Caco-2 (cell line): ENCODE measurements around the gene HIGD1B. TPM values are rescaled to one million over a fixed set of nuclear protein-coding genes. Genes with fewer than 3 reads are reported as not detected.

ENCODE experiments used
- BruUV-seq: library from RNA; stranded (reverse); fragments of 400-500 nt; replicated peaks from 2 replicates; lab custom pipeline; 2021; lab: Mats Ljungman, UMichigan
- CTCF ChIA-PET: fragments of 300-600 bp; sonication (Branson Sonifier 250); formaldehyde crosslinking; loops from one replicate; lab custom pipeline; 2022; ENCODE audit warnings: antibody characterized with exemption; lab: Charles Lee
- POLR2A ChIA-PET: fragments of 300-600 bp; sonication (Branson Sonifier 250); formaldehyde crosslinking; loops from one replicate; lab custom pipeline; 2022; ENCODE audit warnings: antibody characterized with exemption; lab: Charles Lee
- DNase-seq, 2 experiments: peaks; one replicate each; pipeline versions ENCODE4 v3.0.0 to v3.0.0-alpha.2; 2020 to 2022
- H3K27me3 ChIP-seq: replicated peaks from 2 replicates; pipeline ENCODE4 v1.6.0; 2011; ENCODE audit warnings: low read length; ENCODE audit not compliant: control insufficient read depth, insufficient read depth
- H3K36me3 ChIP-seq: 2 replicates; pipeline ENCODE4 v1.5.1; 2011; ENCODE audit warnings: low read length; ENCODE audit not compliant: control insufficient read depth, insufficient read depth
- H3K4me1 ChIP-seq: fragments of 250-450 bp; sonication (Bioruptor Pico); 2 replicates; pipeline ENCODE4 v1.5.1; 2020; ENCODE audit warnings: mild to moderate bottlenecking
- H3K4me3 ChIP-seq: 2 replicates; pipeline ENCODE4 v1.5.1; 2011; ENCODE audit warnings: low read depth, mild to moderate bottlenecking, control low read depth, low read length
- H3K9me3 ChIP-seq: fragments of 250-450 bp; sonication (Bioruptor Pico); 2 replicates; pipeline ENCODE4 v1.5.1; 2020; ENCODE audit warnings: mild to moderate bottlenecking, moderate library complexity
- H3K27ac Mint-ChIP-seq: one replicate; pipeline ENCODE4 v1.8.0; 2022; ENCODE audit warnings: mixed read lengths; ENCODE audit not compliant: unreplicated experiment
- H3K27me3 Mint-ChIP-seq: one replicate; pipeline ENCODE4 v1.8.0; 2022; ENCODE audit warnings: mixed read lengths; ENCODE audit not compliant: insufficient read depth, unreplicated experiment
- H3K36me3 Mint-ChIP-seq: one replicate; pipeline ENCODE4 v1.8.0; 2022; ENCODE audit warnings: mild to moderate bottlenecking, mixed read lengths; ENCODE audit not compliant: insufficient read depth, unreplicated experiment
- H3K4me1 Mint-ChIP-seq: one replicate; pipeline ENCODE4 v1.8.0; 2022; ENCODE audit warnings: low read depth, mixed read lengths; ENCODE audit not compliant: unreplicated experiment
- H3K4me3 Mint-ChIP-seq: one replicate; pipeline ENCODE4 v1.8.0; 2022; ENCODE audit warnings: mild to moderate bottlenecking, moderate library complexity, mixed read lengths; ENCODE audit not compliant: unreplicated experiment
- H3K9me3 Mint-ChIP-seq: one replicate; pipeline ENCODE4 v1.8.0; 2022; ENCODE audit warnings: mixed read lengths; ENCODE audit not compliant: unreplicated experiment
- intact Hi-C: fragments of 100-400 bp; cut with micrococcal nuclease; formaldehyde crosslinking; loops from one replicate; pipeline ENCODE4 v1.10.0; 2022; ENCODE audit not compliant: unreplicated experiment
- total RNA-seq: library from RNA; stranded (reverse); gene quantifications from 2 replicates; pipeline ENCODE4 v1.2.3, GENCODE V29; 2022
- TF ChIP-seq, protein P1 (sequence below), 2 experiments: fragments of 200-600 bp in 1 of 2; IDR thresholded peaks; 1 replicate in 1 of 2; 2 replicates in 1 of 2; pipeline versions ENCODE4 v1.5.1 to v1.8.0; 2011 to 2022; ENCODE audit warnings: antibody characterized with exemption in 1 of 2, control low read depth in 1 of 2, inconsistent platforms in 1 of 2, low read depth in 1 of 2, low read length in 1 of 2, mild to moderate bottlenecking in 1 of 2, moderate library complexity in 1 of 2; ENCODE audit not compliant: insufficient read depth in 1 of 2, severe bottlenecking in 1 of 2, unreplicated experiment in 1 of 2

The HIGD1B gene
- total RNA-seq, 1 experiment from 2014 or later, result not detected

DNA sequence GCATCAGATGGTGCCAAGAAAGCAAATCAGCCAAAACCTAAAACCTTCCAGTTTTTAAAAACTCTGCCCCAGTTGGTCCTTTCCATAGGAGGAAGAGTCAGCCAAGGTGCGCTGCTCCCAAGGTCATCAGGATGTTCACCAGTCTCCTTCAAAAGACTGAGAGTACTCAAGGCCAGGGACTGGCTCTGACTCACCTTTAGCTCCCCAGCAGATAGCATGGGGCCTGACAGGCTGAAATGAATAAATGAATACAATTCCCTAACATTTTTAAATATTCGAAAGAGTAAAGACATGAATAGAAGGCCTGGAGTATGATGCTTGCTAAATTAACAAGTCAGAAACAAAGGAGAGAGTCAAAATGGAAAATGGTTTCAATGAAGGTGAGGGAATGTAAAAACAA, 32.4 kb downstream of the HIGD1B start:
- Histone ChIP-seq H3K4me1 (no peaks in the 10 kb centered on the region), H3K36me3 (no peaks in the 10 kb centered on the region; the same call in none of the 2 replicates), H3K4me3 (no peak overlapping the region), H3K27me3 (no peaks in the 10 kb centered on the region), H3K9me3 (no peaks in the 10 kb centered on the region)
- intact Hi-C loops, result no loop called here
- Mint-ChIP-seq H3K27me3 (no peaks in the 10 kb centered on the region), H3K4me3 (no peak overlapping the region), H3K9me3 (no peaks in the 10 kb centered on the region), H3K27ac (no peak overlapping the region), H3K4me1 (no peaks in the 10 kb centered on the region), H3K36me3 (peaks cover 89% of the 10 kb centered on the region)
- DNase-seq, result no peak
- ChIA-PET CTCF (no interaction called here), POLR2A (no interaction called here)
- no TSS peak for BruUV-seq
- TF ChIP-seq, protein P1, sequence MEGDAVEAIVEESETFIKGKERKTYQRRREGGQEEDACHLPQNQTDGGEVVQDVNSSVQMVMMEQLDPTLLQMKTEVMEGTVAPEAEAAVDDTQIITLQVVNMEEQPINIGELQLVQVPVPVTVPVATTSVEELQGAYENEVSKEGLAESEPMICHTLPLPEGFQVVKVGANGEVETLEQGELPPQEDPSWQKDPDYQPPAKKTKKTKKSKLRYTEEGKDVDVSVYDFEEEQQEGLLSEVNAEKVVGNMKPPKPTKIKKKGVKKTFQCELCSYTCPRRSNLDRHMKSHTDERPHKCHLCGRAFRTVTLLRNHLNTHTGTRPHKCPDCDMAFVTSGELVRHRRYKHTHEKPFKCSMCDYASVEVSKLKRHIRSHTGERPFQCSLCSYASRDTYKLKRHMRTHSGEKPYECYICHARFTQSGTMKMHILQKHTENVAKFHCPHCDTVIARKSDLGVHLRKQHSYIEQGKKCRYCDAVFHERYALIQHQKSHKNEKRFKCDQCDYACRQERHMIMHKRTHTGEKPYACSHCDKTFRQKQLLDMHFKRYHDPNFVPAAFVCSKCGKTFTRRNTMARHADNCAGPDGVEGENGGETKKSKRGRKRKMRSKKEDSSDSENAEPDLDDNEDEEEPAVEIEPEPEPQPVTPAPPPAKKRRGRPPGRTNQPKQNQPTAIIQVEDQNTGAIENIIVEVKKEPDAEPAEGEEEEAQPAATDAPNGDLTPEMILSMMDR (IDR thresholded peaks at IDR 0.05; ENCODE audit: insufficient read depth in 1 of 2, low read depth in 1 of 2, low read length in 1 of 2, severe bottlenecking in 1 of 2, unreplicated experiment in 1 of 2), result no peak

DNA sequence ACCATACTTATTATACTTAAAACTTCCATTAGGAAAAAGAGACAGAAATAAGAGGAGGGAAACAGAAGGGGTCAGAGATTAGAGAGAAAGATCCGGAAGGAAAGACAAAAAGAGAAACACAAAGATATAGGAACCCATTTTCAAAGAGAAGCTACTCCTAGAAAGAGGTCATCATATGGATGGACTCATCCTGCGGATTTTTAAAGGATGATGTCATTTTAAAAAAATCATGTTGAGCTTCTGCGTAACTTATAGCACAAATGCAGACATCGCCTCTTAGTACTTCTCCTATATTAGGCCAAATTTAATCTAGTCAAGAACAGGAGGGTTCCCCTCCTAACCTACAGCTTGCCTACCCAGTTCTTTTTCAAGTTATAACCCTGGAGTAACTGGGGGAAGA, 33.5 kb downstream of the HIGD1B start:
- Mint-ChIP-seq H3K36me3 (peaks cover 84% of the 10 kb centered on the region), H3K9me3 (no peaks in the 10 kb centered on the region), H3K27ac (no peak overlapping the region), H3K4me1 (no peaks in the 10 kb centered on the region), H3K4me3 (no peak overlapping the region), H3K27me3 (no peaks in the 10 kb centered on the region)
- no peak for DNase-seq
- Histone ChIP-seq H3K27me3 (no peaks in the 10 kb centered on the region), H3K4me1 (no peaks in the 10 kb centered on the region), H3K9me3 (no peaks in the 10 kb centered on the region), H3K4me3 (no peak overlapping the region), H3K36me3 (no peaks in the 10 kb centered on the region; the same call in none of the 2 replicates)
- ChIA-PET CTCF (interaction anchor here (0.9 kb wide), 1 partner anchor 101 kb away, joined by 3 read pairs; no protein-coding TSS in a partner anchor), POLR2A (no interaction called here)
- BruUV-seq, result no TSS peak
- intact Hi-C loops, result no loop called here
- TF ChIP-seq, protein P1 (IDR thresholded peaks at IDR 0.05; ENCODE audit: insufficient read depth in 1 of 2, low read depth in 1 of 2, low read length in 1 of 2, severe bottlenecking in 1 of 2, unreplicated experiment in 1 of 2), result no peak

DNA sequence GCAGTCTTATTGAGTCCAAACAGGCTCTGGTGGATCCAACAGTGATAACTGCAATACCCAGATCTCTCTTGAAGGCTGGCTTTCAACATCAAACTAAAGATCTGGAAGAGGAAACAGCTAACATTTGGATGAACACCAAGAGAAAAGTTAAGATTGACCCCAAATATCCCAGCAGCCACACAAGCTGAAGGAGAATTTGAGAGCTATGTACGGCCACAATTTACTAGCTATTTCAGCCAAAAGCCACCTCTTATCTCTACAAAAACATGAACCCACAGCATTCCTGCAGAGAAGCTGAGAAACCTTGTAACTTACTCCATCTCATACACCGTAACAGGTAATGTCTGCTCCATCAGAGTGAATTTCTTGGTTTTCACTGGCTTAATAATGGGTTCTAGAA, 37.3 kb downstream of the HIGD1B start:
- H3K36me3 Mint-ChIP-seq, result peaks cover 57% of the 10 kb centered on the region
- H3K4me3 ChIP-seq, result no peak overlapping the region
- no TSS peak for BruUV-seq
- POLR2A ChIA-PET, result no interaction called here
- intact Hi-C loops, result no loop called here
- no peaks in the 10 kb centered on the region for H3K9me3 ChIP-seq
- H3K27me3 Mint-ChIP-seq, result no peaks in the 10 kb centered on the region
- no peak overlapping the region for H3K27ac Mint-ChIP-seq
- H3K4me3 Mint-ChIP-seq, result no peak overlapping the region
- no peaks in the 10 kb centered on the region for H3K27me3 ChIP-seq
- no peaks in the 10 kb centered on the region for H3K9me3 Mint-ChIP-seq
- H3K36me3 ChIP-seq, result no peaks in the 10 kb centered on the region; the same call in 1 of the 2 replicates
- H3K4me1 Mint-ChIP-seq, result no peaks in the 10 kb centered on the region
- DNase-seq, result no peak
- CTCF ChIA-PET, result no interaction called here
- H3K4me1 ChIP-seq, result 0 out of 2 replicates have a peak, but pooled peaks cover 3% of the 10 kb centered on the region
- TF ChIP-seq, protein P1 (IDR thresholded peaks at IDR 0.05; ENCODE audit: insufficient read depth in 1 of 2, low read depth in 1 of 2, low read length in 1 of 2, severe bottlenecking in 1 of 2, unreplicated experiment in 1 of 2), result no peak
